DND-41 (cell line): ENCODE measurements around the gene PTPRCAP.

ENCODE experiments used
- EZH2 ChIP-seq: IDR thresholded peaks from 3 replicates; pipeline ENCODE4 v1.6.1; 2012; ENCODE audit warnings: borderline replicate concordance, low read depth, mild to moderate bottlenecking, moderate library complexity, low read length, inconsistent platforms; ENCODE audit not compliant: severe bottlenecking
- TF ChIP-seq, protein P1 (sequence below): IDR thresholded peaks from 2 replicates; pipeline ENCODE4 v1.5.1; 2012; ENCODE audit warnings: borderline replicate concordance, low read length, moderate library complexity, mild to moderate bottlenecking; ENCODE audit not compliant: poor library complexity, severe bottlenecking; ENCODE audit errors: extremely low read depth

DNA sequence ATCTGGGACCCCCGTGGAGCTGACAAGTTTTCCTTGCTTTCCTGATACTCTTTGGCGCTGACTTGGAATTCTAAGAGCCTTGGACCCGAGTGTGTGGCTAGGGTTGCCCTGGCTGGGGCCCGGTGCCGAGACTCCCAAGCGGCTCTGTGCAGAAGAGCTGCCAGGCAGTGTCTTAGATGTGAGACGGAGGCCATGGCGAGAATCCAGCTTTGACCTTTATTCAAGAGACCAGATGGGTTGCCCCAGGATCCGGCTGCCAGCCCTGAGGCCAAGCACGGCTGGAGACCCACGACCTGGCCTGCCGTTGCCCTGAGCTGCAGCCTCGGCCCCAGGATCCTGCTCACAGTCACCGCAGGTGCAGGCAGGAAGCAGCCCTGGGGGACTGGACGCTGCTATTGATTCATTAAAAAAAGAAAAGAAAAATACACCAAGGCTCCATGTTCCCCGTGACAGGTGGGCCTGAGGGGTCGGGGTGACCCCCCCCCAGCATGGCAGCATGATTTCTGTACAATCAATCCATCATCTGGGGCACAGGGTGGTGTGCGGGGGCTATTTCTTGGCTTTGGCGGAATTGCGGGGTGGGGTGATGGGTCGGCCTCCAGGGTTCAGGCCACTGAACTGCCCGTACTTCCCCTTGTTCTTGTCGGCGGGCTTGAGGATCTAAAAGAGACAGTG, 39.4 kb downstream of the PTPRCAP start:
- TF ChIP-seq, protein P1, sequence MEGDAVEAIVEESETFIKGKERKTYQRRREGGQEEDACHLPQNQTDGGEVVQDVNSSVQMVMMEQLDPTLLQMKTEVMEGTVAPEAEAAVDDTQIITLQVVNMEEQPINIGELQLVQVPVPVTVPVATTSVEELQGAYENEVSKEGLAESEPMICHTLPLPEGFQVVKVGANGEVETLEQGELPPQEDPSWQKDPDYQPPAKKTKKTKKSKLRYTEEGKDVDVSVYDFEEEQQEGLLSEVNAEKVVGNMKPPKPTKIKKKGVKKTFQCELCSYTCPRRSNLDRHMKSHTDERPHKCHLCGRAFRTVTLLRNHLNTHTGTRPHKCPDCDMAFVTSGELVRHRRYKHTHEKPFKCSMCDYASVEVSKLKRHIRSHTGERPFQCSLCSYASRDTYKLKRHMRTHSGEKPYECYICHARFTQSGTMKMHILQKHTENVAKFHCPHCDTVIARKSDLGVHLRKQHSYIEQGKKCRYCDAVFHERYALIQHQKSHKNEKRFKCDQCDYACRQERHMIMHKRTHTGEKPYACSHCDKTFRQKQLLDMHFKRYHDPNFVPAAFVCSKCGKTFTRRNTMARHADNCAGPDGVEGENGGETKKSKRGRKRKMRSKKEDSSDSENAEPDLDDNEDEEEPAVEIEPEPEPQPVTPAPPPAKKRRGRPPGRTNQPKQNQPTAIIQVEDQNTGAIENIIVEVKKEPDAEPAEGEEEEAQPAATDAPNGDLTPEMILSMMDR, result no peak
- TF ChIP-seq EZH2, result no peak
